ENCODE data around the gene FILIP1. TPM values are rescaled to one million over a fixed set of nuclear protein-coding genes. Genes with fewer than 3 reads are reported as not detected.

FILIP1 gene
- total RNA-seq, 3 donors from 2014 or later (not counting 1 experiment from before 2014, with no cell fraction given): not detected

GRCh38 chr6:75489025-75489424 is 4.6 kb downstream of the FILIP1 start:
- intact Hi-C loops (cut with micrococcal nuclease): no loop called here

DNA sequence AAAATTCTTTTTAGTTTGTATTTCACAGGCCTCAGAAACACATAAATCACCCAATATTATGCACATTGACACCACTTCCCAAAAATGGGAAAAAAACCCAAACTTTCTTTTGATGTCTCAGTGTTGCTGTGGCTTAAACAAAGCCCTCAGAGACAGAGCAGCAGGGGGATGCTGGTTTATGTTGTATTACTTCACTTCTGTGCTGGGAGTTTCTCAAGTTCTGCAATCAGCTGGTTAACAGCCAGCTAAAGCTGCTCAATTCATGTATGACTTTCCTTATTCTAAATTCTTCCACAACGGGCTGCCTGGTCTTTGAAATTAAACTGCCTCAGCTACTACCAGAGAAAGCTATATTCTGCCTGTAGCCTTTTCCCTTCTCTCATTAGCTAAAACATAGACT is 5.6 kb downstream of the FILIP1 start:
- Mint-ChIP-seq H3K4me3 (no peak overlapping the region), H3K4me1 (no peaks in the 10 kb centered on the region), H3K27me3 (ENCODE audit: low read depth in 2 of 2) (peaks cover 13 to 36% of the 10 kb centered on the region in 2 donors), H3K27ac (no peak overlapping the region), H3K36me3 (no peaks in the 10 kb centered on the region), H3K9me3 (peaks cover 0 to 2% of the 10 kb centered on the region in 2 donors)
- ATAC-seq: no peak
- 55% methylated on average over 1 of the region's 1 CpG for WGBS (ENCODE audit: insufficient coverage)
- no peak overlapping the region for H3K27ac ChIP-seq (ENCODE audit: low read length)
- peaks cover 2% of the 10 kb centered on the region for H3K27me3 ChIP-seq (ENCODE audit: control insufficient read depth, insufficient read depth, low read length)
- H3K36me3 ChIP-seq (ENCODE audit: control insufficient read depth, insufficient read depth, low read length): no peaks in the 10 kb centered on the region
- H3K9me3 ChIP-seq (ENCODE audit: control insufficient read depth, insufficient read depth, low read length): no peaks in the 10 kb centered on the region
- intact Hi-C loops (cut with micrococcal nuclease): no loop called here
- no peak for TF ChIP-seq CTCF (IDR thresholded peaks at IDR 0.05)
- DNase-seq: no peak
- no peak overlapping the region for H3K4me3 ChIP-seq (ENCODE audit: low read length)
- no peaks in the 10 kb centered on the region for H3K4me1 ChIP-seq (ENCODE audit: control insufficient read depth, insufficient read depth, low read length)

More at GRCh38 chr6:75489025-75489424, 4.6 kb downstream of the FILIP1 start:
- Mint-ChIP-seq H3K36me3 (no peaks in the 10 kb centered on the region), H3K9me3 (peaks cover 0 to 2% of the 10 kb centered on the region in 2 donors), H3K4me3 (no peak overlapping the region), H3K27me3 (ENCODE audit: low read depth in 2 of 2) (peaks cover 19 to 45% of the 10 kb centered on the region in 2 donors), H3K4me1 (no peaks in the 10 kb centered on the region), H3K27ac (no peak overlapping the region)
- peaks cover 5% of the 10 kb centered on the region for H3K27me3 ChIP-seq (ENCODE audit: control insufficient read depth, insufficient read depth, low read length)
- H3K4me3 ChIP-seq (ENCODE audit: low read length): no peak overlapping the region
- WGBS (ENCODE audit: insufficient coverage): no CpG with 5 or more reads among the region's 1 CpG
- H3K4me1 ChIP-seq (ENCODE audit: control insufficient read depth, insufficient read depth, low read length): no peaks in the 10 kb centered on the region
- no peak for TF ChIP-seq CTCF (IDR thresholded peaks at IDR 0.05)
- no peaks in the 10 kb centered on the region for H3K36me3 ChIP-seq (ENCODE audit: control insufficient read depth, insufficient read depth, low read length)
- no peak for ATAC-seq
- H3K27ac ChIP-seq (ENCODE audit: low read length): no peak overlapping the region
- H3K9me3 ChIP-seq (ENCODE audit: control insufficient read depth, insufficient read depth, low read length): no peaks in the 10 kb centered on the region
- DNase-seq: no peak

GRCh38 chr6:75486850-75487518 is 6.6 kb downstream of the FILIP1 start:
- intact Hi-C loops (cut with micrococcal nuclease): no loop called here
- Mint-ChIP-seq H3K36me3 (no peaks in the 10 kb centered on the region), H3K27me3 (ENCODE audit: low read depth in 2 of 2) (peaks cover 9 to 30% of the 10 kb centered on the region in 2 donors), H3K4me3 (no peak overlapping the region), H3K9me3 (peaks cover 0 to 2% of the 10 kb centered on the region in 2 donors), H3K27ac (no peak overlapping the region), H3K4me1 (no peaks in the 10 kb centered on the region)
- Histone ChIP-seq H3K27ac (ENCODE audit: low read length) (no peak overlapping the region), H3K4me1 (ENCODE audit: control insufficient read depth, insufficient read depth, low read length) (no peaks in the 10 kb centered on the region), H3K9me3 (ENCODE audit: control insufficient read depth, insufficient read depth, low read length) (no peaks in the 10 kb centered on the region), H3K27me3 (ENCODE audit: control insufficient read depth, insufficient read depth, low read length) (peaks cover 2% of the 10 kb centered on the region), H3K4me3 (ENCODE audit: low read length) (no peak overlapping the region), H3K36me3 (ENCODE audit: control insufficient read depth, insufficient read depth, low read length) (no peaks in the 10 kb centered on the region)
- DNase-seq: no peak
- 93% methylated on average over 6 of the region's 6 CpGs for WGBS (ENCODE audit: insufficient coverage)
- no peak for TF ChIP-seq CTCF (IDR thresholded peaks at IDR 0.05)
- ATAC-seq: no peak

- Histone ChIP-seq H3K4me3 (ENCODE audit: low read length) (no peak overlapping the region), H3K27me3 (ENCODE audit: control insufficient read depth, insufficient read depth, low read length) (peaks cover 2% of the 10 kb centered on the region), H3K27ac (ENCODE audit: low read length) (no peak overlapping the region), H3K36me3 (ENCODE audit: control insufficient read depth, insufficient read depth, low read length) (no peaks in the 10 kb centered on the region), H3K9me3 (ENCODE audit: control insufficient read depth, insufficient read depth, low read length) (no peaks in the 10 kb centered on the region), H3K4me1 (ENCODE audit: control insufficient read depth, insufficient read depth, low read length) (no peaks in the 10 kb centered on the region)
- H3K4me1 Mint-ChIP-seq: no peaks in the 10 kb centered on the region
- H3K9me3 Mint-ChIP-seq: peaks cover 0 to 2% of the 10 kb centered on the region in 2 donors
- no peaks in the 10 kb centered on the region for H3K36me3 Mint-ChIP-seq
- intact Hi-C loops (cut with micrococcal nuclease): no loop called here
- ATAC-seq: no peak
- H3K27ac Mint-ChIP-seq: no peak overlapping the region
- H3K27me3 Mint-ChIP-seq (ENCODE audit: low read depth in 2 of 2): peaks cover 4 to 31% of the 10 kb centered on the region in 2 donors
- DNase-seq: no peak
- no peak for TF ChIP-seq CTCF (IDR thresholded peaks at IDR 0.05)
- no peak overlapping the region for H3K4me3 Mint-ChIP-seq
Observed at GRCh38 chr6:75484535-75484934, 9.1 kb downstream of the FILIP1 start.
